SK-N-MC (cell line): ENCODE measurements around the gene ZNF536.

Experiments used
- EZH2 ChIP-seq: fragments of 200-600 bp; sonication (generic); IDR thresholded peaks from one replicate; pipeline ENCODE4 v1.6.1; 2017; ENCODE audit warnings: antibody characterized with exemption
- FOXP2 ChIP-seq: optimal IDR thresholded peaks from 2 replicates; pipeline ENCODE3; 2011; ENCODE audit warnings: mild to moderate bottlenecking, moderate library complexity; ENCODE audit not compliant: insufficient read depth; ENCODE audit errors: extremely low read length, control extremely low read depth
- POLR2AphosphoS5 ChIP-seq: IDR thresholded peaks from 2 replicates; pipeline ENCODE4 v1.6.1; 2012; ENCODE audit warnings: mild to moderate bottlenecking, low read depth, low read length, borderline replicate concordance

DNA sequence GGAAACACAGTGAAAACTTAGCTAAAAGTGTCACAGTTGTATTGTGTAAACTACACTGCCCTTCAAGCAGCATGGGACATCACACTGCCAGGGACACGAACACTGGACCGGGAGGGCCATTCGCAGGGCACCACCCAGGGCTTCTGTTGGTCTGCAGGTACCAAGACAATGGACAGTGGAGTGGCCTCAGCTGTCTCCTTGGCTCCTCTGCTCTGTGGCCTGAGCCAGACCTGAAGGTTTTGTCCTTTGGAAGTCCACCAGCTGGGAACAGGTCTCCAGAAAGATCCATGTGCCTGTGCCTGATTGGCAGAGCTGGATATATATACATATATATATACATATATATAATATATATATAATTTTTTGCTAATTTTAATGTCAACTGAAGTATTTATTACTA, 149.8 kb downstream of the ZNF536 start:
- no peak for TF ChIP-seq EZH2
- no peak for TF ChIP-seq FOXP2
- no peak for TF ChIP-seq POLR2AphosphoS5
